Chondrocyte (in vitro differentiated cells): ENCODE results near the gene RAI1. TPM values are rescaled to one million over a fixed set of nuclear protein-coding genes. Genes with fewer than 3 reads are reported as not detected.

ENCODE experiments used
- DNase-seq: peaks from one replicate; pipeline ENCODE4 v3.0.0; 2021; ENCODE audit warnings: mixed read lengths, low spot score
- H3K27ac Mint-ChIP-seq: one replicate; pipeline ENCODE4 v1.8.0; 2021; ENCODE audit warnings: mild to moderate bottlenecking, moderate library complexity, mixed read lengths; ENCODE audit not compliant: unreplicated experiment
- H3K27me3 Mint-ChIP-seq: 2 replicates; pipeline ENCODE4 v1.8.0; 2021; ENCODE audit warnings: low read depth, mixed read lengths
- H3K36me3 Mint-ChIP-seq: 2 replicates; pipeline ENCODE4 v1.8.0; 2021; ENCODE audit warnings: low read depth, mixed read lengths
- H3K4me1 Mint-ChIP-seq: 2 replicates; pipeline ENCODE4 v1.8.0; 2021; ENCODE audit warnings: low read depth, mild to moderate bottlenecking, mixed read lengths
- H3K4me3 Mint-ChIP-seq: one replicate; pipeline ENCODE4 v1.8.0; 2021; ENCODE audit warnings: mild to moderate bottlenecking, moderate library complexity, mixed read lengths; ENCODE audit not compliant: unreplicated experiment
- H3K9me3 Mint-ChIP-seq: 2 replicates; pipeline ENCODE4 v1.8.0; 2021; ENCODE audit warnings: low read depth, mixed read lengths
- total RNA-seq: library from RNA; stranded (reverse); gene quantifications from 3 replicates; pipeline ENCODE4 v1.2.1, GENCODE V29; 2021
- TF ChIP-seq, protein P1 (sequence below): fragments of 200-600 bp; sonication (generic); IDR thresholded peaks from 2 replicates; pipeline ENCODE4 v1.5.0; 2021; ENCODE audit warnings: antibody characterized with exemption, mild to moderate bottlenecking, moderate library complexity

Gene RAI1
- total RNA-seq, 1 donor from 2014 or later = 28.7 TPM

GRCh38 chr17:17743391-17744112, 62.3 kb downstream of the RAI1 start:
- H3K9me3 Mint-ChIP-seq = no peaks in the 10 kb centered on the region

DNA sequence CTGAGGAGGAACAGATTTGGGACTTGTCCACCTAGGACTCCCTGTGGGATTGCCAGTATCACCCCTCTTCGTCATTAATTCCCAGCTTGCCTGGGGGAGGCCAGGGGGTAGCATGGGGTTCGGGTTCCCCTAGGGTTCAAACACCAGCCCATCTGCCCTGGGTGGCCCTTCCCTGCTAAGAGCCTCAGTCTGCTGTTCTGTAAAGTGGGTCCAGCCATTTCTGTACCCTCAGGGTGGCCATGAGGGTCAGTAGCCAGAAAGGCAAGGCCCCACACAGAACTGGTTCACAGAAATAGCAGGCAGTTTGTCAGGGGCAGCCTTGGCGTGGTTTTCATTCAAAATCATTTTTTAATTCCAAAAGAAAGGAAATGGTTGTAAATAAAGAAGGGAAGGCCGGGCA, 62.9 kb downstream of the RAI1 start:
- Mint-ChIP-seq H3K4me3 (no peak overlapping the region), H3K27ac (no peak overlapping the region), H3K4me1 (peaks cover 54% of the 10 kb centered on the region), H3K9me3 (no peaks in the 10 kb centered on the region), H3K27me3 (no peaks in the 10 kb centered on the region), H3K36me3 (no peaks in the 10 kb centered on the region)
- DNase-seq = no peak
- TF ChIP-seq, protein P1, sequence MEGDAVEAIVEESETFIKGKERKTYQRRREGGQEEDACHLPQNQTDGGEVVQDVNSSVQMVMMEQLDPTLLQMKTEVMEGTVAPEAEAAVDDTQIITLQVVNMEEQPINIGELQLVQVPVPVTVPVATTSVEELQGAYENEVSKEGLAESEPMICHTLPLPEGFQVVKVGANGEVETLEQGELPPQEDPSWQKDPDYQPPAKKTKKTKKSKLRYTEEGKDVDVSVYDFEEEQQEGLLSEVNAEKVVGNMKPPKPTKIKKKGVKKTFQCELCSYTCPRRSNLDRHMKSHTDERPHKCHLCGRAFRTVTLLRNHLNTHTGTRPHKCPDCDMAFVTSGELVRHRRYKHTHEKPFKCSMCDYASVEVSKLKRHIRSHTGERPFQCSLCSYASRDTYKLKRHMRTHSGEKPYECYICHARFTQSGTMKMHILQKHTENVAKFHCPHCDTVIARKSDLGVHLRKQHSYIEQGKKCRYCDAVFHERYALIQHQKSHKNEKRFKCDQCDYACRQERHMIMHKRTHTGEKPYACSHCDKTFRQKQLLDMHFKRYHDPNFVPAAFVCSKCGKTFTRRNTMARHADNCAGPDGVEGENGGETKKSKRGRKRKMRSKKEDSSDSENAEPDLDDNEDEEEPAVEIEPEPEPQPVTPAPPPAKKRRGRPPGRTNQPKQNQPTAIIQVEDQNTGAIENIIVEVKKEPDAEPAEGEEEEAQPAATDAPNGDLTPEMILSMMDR = no peak

More at GRCh38 chr17:17743391-17744112, 62.3 kb downstream of the RAI1 start:
- H3K4me3 Mint-ChIP-seq = no peak overlapping the region
- TF ChIP-seq, protein P1 = no peak
- H3K27ac Mint-ChIP-seq = no peak overlapping the region
- H3K36me3 Mint-ChIP-seq = no peaks in the 10 kb centered on the region
- H3K4me1 Mint-ChIP-seq = peaks cover 57% of the 10 kb centered on the region
- H3K27me3 Mint-ChIP-seq = no peaks in the 10 kb centered on the region
- DNase-seq = no peak

GRCh38 chr17:17745476-17746455, 64.5 kb downstream of the RAI1 start:
- Mint-ChIP-seq H3K4me1 (peaks cover 50% of the 10 kb centered on the region), H3K27me3 (no peaks in the 10 kb centered on the region), H3K27ac (no peak overlapping the region), H3K4me3 (no peak overlapping the region), H3K36me3 (no peaks in the 10 kb centered on the region), H3K9me3 (no peaks in the 10 kb centered on the region)
- TF ChIP-seq, protein P1 = no peak
- DNase-seq = no peak

GRCh38 chr17:17748179-17748578, 66.9 kb downstream of the RAI1 start:
- no peak overlapping the region for H3K4me3 Mint-ChIP-seq
- DNase-seq = no peak
- H3K27ac Mint-ChIP-seq = no peak overlapping the region
- peaks cover 47% of the 10 kb centered on the region for H3K4me1 Mint-ChIP-seq
- TF ChIP-seq, protein P1 = peak; percentile 43
- no peaks in the 10 kb centered on the region for H3K9me3 Mint-ChIP-seq
- no peaks in the 10 kb centered on the region for H3K27me3 Mint-ChIP-seq
- H3K36me3 Mint-ChIP-seq = no peaks in the 10 kb centered on the region

DNA sequence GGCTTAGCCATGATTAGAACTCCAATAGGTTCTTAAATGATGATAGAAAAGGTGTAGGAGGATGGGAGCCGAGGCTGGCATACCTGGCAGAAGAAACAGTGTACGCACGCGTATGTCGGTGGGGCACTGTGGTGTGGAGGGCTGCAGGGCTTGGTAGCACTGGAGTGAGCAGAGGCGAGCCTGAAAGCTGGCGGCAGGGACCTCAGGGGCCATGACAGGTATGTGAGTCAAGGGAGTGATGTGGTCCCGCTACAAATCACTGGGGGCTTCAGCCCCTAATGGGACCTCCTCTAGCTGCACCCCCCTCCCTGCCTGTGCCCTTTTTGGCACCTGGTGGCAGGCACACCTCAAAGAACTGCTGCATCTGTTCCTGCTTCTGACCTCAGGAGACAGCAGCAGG, 67.3 kb downstream of the RAI1 start:
- H3K27ac Mint-ChIP-seq = no peak overlapping the region
- no peaks in the 10 kb centered on the region for H3K27me3 Mint-ChIP-seq
- H3K4me3 Mint-ChIP-seq = no peak overlapping the region
- H3K36me3 Mint-ChIP-seq = no peaks in the 10 kb centered on the region
- no peaks in the 10 kb centered on the region for H3K9me3 Mint-ChIP-seq
- TF ChIP-seq, protein P1 = no peak
- H3K4me1 Mint-ChIP-seq = peaks cover 51% of the 10 kb centered on the region
- DNase-seq = no peak
